Thyroid gland (tissue), 4 donors: ENCODE data around the gene SPDYC. TPM values are rescaled to one million over a fixed set of nuclear protein-coding genes. Genes with fewer than 3 reads are reported as not detected.

Experiments
- DNase-seq, 2 donors: peaks; one replicate each; pipeline ENCODE4 v3.0.0-alpha.2; 2019
- H3K27ac ChIP-seq, 3 donors: fragments of 200-600 bp; sonication (generic); 1 replicate in 2 of 3; 2 replicates in 1 of 3; pipeline ENCODE4 v1.5.1; 2016 to 2019; ENCODE audit warnings: mild to moderate bottlenecking in 1 of 3, moderate library complexity in 1 of 3
- H3K27me3 ChIP-seq: fragments of 200-600 bp; sonication (generic); one replicate; pipeline ENCODE4 v1.5.1; 2019
- H3K36me3 ChIP-seq, 2 donors: fragments of 200-600 bp; sonication (generic); one replicate each; pipeline ENCODE4 v1.5.1; 2016 to 2019
- H3K4me1 ChIP-seq, 2 donors: fragments of 200-600 bp; sonication (generic); one replicate each; pipeline ENCODE4 v1.5.1; 2017 to 2019
- H3K4me3 ChIP-seq, 3 donors: fragments of 200-600 bp; sonication (generic); replicated peaks in 1 of 3; 1 replicate in 2 of 3; 2 replicates in 1 of 3; pipeline ENCODE4 v1.5.1; 2016; ENCODE audit warnings: mild to moderate bottlenecking in 1 of 3
- H3K9me3 ChIP-seq: fragments of 200-600 bp; sonication (generic); one replicate; pipeline ENCODE4 v1.5.1; 2017
- POLR2A ChIP-seq, 2 donors: fragments of 450-650 bp; IDR thresholded peaks; one replicate each; pipeline ENCODE4 v1.6.1; 2017; ENCODE audit warnings: antibody characterized with exemption in 2 of 2, mild to moderate bottlenecking in 2 of 2, moderate library complexity in 1 of 2
- WGBS, 2 donors: methylation state at CpG; one replicate each; pipeline ENCODE4 v1.1.5; 2017; 5-methylcytosine and 5-hydroxymethylcytosine counted together
- intact Hi-C: fragments of 100-400 bp; cut with DNase I; formaldehyde crosslinking; loops from one replicate; pipeline ENCODE4 v1.15.1; 2023
- total RNA-seq, 4 donors: library from RNA; depleted of rRNA; stranded (reverse); fragments of >200 nt; gene quantifications; one replicate each; pipeline ENCODE4 v1.2.3, GENCODE V29; 2016
- TF ChIP-seq, protein P1 (sequence below), 6 experiments: fragments of 200-600 bp in 3 of 6; fragments of 450-650 bp in 3 of 6; sonication (generic) in 3 of 6; IDR thresholded peaks; one replicate each; pipeline ENCODE4 v1.5.1; 2016 to 2019; ENCODE audit warnings: antibody characterized with exemption in 6 of 6, mild to moderate bottlenecking in 2 of 6, inconsistent platforms in 1 of 6, moderate library complexity in 1 of 6

Gene SPDYC
- total RNA-seq, 4 donors from 2014 or later, result not detected

DNA sequence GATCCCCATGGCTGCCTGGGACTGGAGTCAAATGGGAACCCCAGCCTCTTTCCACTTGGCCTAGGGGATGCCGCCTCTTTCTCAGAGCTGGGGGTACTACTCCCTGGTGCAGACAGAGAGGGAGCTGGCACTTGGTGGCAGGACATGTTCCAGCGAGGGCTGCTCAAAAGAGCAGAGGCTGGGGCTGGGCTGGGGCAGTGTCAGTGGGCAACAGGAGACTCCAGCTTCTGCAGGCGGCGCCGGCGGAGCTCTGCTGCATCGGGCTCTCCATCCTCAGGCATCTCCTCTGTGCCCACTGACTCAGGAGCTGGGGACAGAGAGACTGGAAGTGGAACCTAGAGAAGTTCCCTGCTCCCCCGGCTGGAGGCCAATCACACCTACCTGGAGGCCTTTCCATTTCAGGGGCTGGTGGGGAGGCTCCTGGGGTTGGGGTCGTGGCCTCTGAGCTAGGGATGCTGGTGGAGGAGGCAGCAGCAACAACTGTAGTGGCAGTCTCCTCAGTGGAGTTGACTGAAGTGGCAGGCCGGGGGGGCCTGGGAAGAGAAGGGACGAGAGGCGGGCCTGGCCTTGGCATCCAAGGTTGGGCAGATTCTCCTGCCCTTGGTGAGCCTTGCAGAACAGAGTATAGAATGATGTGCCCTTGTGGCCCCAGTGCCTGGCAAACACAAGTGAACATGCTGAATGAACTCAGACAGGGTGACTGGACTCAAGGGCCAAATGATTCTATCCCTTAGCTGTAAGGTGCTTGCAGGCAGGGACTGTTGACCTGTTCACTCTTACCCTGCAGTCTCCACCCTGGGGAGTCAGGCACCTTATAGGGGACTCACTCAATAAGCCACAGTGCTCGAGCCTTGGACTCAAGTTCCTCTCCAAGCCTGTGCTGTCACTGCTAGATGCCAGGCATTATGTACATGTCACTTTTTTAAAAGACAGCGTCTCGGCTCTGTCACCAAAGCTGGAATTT, 41.6 kb upstream of the SPDYC start:
- Histone ChIP-seq H3K4me3 (no peak overlapping the region), H3K36me3 (peaks cover 78 to 81% of the 10 kb centered on the region in 2 donors), H3K9me3 (no peaks in the 10 kb centered on the region), H3K4me1 (peaks cover 6 to 10% of the 10 kb centered on the region in 2 donors), H3K27ac (no peak overlapping the region), H3K27me3 (no peaks in the 10 kb centered on the region)
- DNase-seq, result no peak
- TF ChIP-seq, protein P1, sequence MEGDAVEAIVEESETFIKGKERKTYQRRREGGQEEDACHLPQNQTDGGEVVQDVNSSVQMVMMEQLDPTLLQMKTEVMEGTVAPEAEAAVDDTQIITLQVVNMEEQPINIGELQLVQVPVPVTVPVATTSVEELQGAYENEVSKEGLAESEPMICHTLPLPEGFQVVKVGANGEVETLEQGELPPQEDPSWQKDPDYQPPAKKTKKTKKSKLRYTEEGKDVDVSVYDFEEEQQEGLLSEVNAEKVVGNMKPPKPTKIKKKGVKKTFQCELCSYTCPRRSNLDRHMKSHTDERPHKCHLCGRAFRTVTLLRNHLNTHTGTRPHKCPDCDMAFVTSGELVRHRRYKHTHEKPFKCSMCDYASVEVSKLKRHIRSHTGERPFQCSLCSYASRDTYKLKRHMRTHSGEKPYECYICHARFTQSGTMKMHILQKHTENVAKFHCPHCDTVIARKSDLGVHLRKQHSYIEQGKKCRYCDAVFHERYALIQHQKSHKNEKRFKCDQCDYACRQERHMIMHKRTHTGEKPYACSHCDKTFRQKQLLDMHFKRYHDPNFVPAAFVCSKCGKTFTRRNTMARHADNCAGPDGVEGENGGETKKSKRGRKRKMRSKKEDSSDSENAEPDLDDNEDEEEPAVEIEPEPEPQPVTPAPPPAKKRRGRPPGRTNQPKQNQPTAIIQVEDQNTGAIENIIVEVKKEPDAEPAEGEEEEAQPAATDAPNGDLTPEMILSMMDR (IDR thresholded peaks at IDR 0.05), result no peak
- TF ChIP-seq POLR2A (IDR thresholded peaks at IDR 0.05), result no peak
- WGBS, 2 donors, result 82 to 92% methylated on average over 8 to 14 of the region's 15 CpGs
- intact Hi-C loops, result no loop called here

DNA sequence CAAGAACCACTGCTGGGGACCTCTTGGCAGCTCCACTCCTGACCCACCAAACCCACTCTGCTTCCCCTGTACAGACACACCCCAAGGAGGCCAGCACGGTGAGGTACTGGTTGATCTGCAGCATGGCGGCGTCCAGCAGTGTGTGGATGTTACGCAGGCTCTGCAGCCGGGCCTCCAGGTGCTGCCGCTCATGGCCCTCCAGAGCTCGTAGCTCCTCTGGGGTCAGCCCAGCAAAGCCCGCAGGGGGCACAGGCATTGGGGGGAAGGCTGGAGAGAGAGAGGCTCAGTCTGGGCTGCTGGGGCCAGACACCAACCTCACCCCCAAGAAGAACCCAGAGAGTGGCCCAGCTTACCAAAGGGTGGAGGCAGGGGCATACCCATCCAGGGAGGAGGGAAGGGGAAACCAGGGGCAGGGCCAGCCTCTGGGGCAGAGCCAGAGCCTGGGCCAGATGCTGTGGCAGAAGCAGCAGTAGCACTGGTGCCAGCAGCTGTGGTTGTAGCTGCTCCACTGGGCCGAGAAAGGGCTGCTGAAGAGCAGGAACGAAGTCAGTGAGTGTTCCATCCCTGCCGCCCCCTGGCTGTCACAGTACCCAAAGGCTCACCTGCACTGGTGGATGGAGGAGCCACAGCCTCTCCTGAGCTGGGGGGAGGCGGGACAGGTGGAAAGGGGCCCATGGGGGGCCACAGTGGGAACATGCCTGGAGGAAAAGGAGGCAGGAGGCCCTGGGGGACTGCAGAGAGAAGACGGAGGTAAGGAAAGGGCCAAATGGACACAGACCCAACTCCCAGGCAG, 40.2 kb upstream of the SPDYC start:
- Histone ChIP-seq H3K27ac (no peak overlapping the region), H3K4me3 (no peak overlapping the region), H3K36me3 (peaks cover 77 to 81% of the 10 kb centered on the region in 2 donors), H3K4me1 (peaks cover 7 to 11% of the 10 kb centered on the region in 2 donors), H3K9me3 (no peaks in the 10 kb centered on the region), H3K27me3 (no peaks in the 10 kb centered on the region)
- DNase-seq, result no peak
- 90 to 92% methylated on average over 12 to 13 of the region's 13 CpGs for WGBS, 2 donors
- intact Hi-C loops, result loop anchor here (5.0 kb wide), 1 partner anchor 52 kb away; the partner anchor contains the start of gene CAPN1
- TF ChIP-seq, protein P1 (IDR thresholded peaks at IDR 0.05), result no peak
- no peak for TF ChIP-seq POLR2A (IDR thresholded peaks at IDR 0.05)

DNA sequence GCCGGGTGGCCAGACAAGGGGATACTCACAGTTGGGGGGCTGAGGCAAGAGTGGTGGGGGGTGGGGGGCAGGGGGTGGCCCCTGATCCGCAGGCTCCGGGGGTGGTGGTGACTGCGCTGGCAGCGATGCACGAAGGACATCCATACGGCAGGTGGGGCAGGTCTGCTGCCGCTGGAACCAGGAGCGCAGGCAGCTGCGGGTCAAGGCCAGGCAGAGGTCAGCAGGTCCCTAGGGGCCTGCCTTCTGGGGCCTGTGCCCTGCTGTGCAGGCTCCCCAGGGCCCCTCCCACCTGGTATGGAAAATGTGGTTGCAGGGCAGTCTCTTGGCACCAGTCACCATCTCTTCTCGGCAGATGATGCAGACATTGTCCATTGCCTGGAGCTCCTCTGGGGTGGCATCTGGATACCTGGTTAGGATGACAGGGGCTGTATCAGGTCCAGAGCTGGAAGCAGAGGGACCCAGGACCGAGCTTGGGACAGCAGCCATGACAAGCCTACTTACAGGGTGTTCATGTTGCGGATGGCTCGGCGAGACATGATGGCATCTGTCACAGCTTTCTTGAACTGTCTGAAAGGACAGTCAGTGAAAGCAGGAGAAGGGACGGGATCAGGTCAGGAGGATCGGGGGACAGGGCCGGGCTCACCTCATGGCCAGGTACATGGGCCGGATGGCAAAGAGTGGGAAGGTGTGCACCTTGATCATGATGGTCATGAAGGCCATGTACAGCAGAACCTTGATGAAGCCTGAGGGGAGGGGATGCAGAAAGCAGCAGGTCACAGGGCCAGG, 39.2 kb upstream of the SPDYC start:
- H3K36me3 ChIP-seq, result peaks cover 67 to 71% of the 10 kb centered on the region in 2 donors
- 94 to 97% methylated on average over 9 to 18 of the region's 19 CpGs for WGBS, 2 donors
- H3K27ac ChIP-seq, result no peak overlapping the region
- H3K27me3 ChIP-seq, result no peaks in the 10 kb centered on the region
- peaks cover 13 to 17% of the 10 kb centered on the region in 2 donors for H3K4me1 ChIP-seq
- TF ChIP-seq POLR2A (IDR thresholded peaks at IDR 0.05), result no peak
- TF ChIP-seq, protein P1 (IDR thresholded peaks at IDR 0.05), result no peak
- DNase-seq, result no peak
- no peaks in the 10 kb centered on the region for H3K9me3 ChIP-seq
- H3K4me3 ChIP-seq, result no peak overlapping the region
- intact Hi-C loops, result loop anchor here (5.0 kb wide), 1 partner anchor 51 kb away; the partner anchor contains the start of gene CAPN1

DNA sequence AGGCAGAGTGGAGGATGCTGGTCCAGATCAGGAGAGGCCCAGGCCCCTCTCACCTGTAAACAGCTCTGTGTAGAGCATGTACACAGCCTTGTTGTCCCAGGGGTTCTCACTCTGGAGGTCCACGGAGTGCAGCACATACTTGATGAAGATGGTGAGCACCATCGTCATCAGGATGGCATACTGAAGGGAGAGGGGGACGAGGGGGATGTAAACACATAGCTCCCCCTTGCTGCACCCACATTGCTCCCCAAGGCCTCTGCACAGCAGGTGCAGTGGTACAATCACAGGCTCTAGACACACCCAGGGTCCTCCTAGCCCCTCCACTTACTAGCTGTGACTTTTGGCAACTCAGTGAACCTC, 38.6 kb upstream of the SPDYC start:
- no peak overlapping the region for H3K27ac ChIP-seq
- H3K9me3 ChIP-seq, result no peaks in the 10 kb centered on the region
- WGBS, 2 donors, result 81 to 89% methylated on average over 3 of the region's 3 CpGs
- no peak overlapping the region for H3K4me3 ChIP-seq
- TF ChIP-seq, protein P1 (IDR thresholded peaks at IDR 0.05), result no peak
- no peak for TF ChIP-seq POLR2A (IDR thresholded peaks at IDR 0.05)
- DNase-seq, result no peak
- peaks cover 17 to 20% of the 10 kb centered on the region in 2 donors for H3K4me1 ChIP-seq
- H3K36me3 ChIP-seq, result peaks cover 61 to 66% of the 10 kb centered on the region in 2 donors
- intact Hi-C loops, result loop anchor here (5.0 kb wide), 1 partner anchor 51 kb away; the partner anchor contains the start of gene CAPN1
- no peaks in the 10 kb centered on the region for H3K27me3 ChIP-seq
